HG02798 (cell line): Measurements from ENCODE around the gene HBQ1.
A peak's percentile ranks its signal among the peaks of the same experiment; 100 is the strongest.
"Not testable (repeated sequence)": the region's sequence is repeated elsewhere in the genome, so short reads cannot be mapped to it uniquely, and the experiment has no call there.

Source experiments
- ATAC-seq: cut with Tn5 transposase; IDR thresholded peaks from one replicate; pipeline ENCODE4 v1.9.1; 2021; ENCODE audit warnings: mild to moderate bottlenecking; ENCODE audit not compliant: unreplicated experiment, poor library complexity

The HBQ1 gene

GRCh38 chr16:175011-175949, 5.0 kb upstream of the HBQ1 start:
- no peak for ATAC-seq

- not testable (repeated sequence) for ATAC-seq
Measured at GRCh38 chr16:176006-176405, 4.3 kb upstream of the HBQ1 start.

DNA sequence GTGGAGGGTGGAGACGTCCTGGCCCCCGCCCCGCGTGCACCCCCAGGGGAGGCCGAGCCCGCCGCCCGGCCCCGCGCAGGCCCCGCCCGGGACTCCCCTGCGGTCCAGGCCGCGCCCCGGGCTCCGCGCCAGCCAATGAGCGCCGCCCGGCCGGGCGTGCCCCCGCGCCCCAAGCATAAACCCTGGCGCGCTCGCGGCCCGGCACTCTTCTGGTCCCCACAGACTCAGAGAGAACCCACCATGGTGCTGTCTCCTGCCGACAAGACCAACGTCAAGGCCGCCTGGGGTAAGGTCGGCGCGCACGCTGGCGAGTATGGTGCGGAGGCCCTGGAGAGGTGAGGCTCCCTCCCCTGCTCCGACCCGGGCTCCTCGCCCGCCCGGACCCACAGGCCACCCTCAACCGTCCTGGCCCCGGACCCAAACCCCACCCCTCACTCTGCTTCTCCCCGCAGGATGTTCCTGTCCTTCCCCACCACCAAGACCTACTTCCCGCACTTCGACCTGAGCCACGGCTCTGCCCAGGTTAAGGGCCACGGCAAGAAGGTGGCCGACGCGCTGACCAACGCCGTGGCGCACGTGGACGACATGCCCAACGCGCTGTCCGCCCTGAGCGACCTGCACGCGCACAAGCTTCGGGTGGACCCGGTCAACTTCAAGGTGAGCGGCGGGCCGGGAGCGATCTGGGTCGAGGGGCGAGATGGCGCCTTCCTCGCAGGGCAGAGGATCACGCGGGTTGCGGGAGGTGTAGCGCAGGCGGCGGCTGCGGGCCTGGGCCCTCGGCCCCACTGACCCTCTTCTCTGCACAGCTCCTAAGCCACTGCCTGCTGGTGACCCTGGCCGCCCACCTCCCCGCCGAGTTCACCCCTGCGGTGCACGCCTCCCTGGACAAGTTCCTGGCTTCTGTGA, 3.5 kb upstream of the HBQ1 start, which contains the start of gene HBA1:
TSS of gene HBA1 (plus strand) at position 204 of the 906 bp plus-strand sequence. CDS start at position 241, 37 bp downstream.
- ATAC-seq, result not testable (repeated sequence)

- ATAC-seq, result no peak
Measured at GRCh38 chr16:177394-177822, 2.9 kb upstream of the HBQ1 start.

- ATAC-seq, result no peak
Measured at GRCh38 chr16:177981-178667, 2.1 kb upstream of the HBQ1 start.

DNA sequence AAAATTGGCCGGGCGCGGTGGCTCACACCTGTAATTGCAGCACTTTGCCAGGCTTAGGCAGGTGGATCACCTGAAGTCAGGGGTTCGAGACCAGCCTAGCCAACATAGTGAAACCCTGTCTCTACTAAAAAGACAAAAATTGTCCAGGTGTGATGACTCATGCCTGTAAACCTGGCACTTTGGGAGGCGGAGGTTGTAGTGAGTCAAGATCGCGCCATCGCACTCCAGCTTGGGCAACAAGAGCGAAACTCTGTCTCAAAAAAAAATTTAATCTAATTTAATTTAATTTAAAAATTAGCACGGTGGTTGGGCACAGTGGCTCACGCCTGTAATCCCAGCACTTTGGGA, 1.6 kb upstream of the HBQ1 start:
- ATAC-seq, result no peak

GRCh38 chr16:179211-180092, 807 bp upstream of the HBQ1 start:
- no peak for ATAC-seq

DNA sequence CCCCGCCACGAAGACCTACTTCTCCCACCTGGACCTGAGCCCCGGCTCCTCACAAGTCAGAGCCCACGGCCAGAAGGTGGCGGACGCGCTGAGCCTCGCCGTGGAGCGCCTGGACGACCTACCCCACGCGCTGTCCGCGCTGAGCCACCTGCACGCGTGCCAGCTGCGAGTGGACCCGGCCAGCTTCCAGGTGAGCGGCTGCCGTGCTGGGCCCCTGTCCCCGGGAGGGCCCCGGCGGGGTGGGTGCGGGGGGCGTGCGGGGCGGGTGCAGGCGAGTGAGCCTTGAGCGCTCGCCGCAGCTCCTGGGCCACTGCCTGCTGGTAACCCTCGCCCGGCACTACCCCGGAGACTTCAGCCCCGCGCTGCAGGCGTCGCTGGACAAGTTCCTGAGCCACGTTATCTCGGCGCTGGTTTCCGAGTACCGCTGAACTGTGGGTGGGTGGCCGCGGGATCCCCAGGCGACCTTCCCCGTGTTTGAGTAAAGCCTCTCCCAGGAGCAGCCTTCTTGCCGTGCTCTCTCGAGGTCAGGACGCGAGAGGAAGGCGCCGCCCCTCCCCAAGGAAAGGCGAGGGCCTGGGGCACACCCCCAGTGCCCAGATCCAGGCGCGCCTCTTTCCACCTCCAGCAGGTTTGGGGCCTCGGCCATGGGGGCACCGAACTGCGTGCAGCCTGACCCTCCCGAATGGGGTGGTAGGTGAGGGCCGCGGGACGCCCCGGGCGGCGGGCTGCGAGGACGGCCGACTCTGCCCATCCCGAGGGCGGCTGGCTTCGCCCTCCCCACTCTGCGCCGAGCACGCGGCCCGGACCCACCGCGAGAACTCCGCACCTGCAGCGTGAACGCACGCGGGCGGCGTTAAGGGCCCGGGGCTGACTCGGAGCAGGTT, 664 bp downstream of the HBQ1 start:
- peak; percentile 58 for ATAC-seq

- ATAC-seq, result no peak
Measured at GRCh38 chr16:181565-182021, 1.3 kb downstream of the HBQ1 start.

DNA sequence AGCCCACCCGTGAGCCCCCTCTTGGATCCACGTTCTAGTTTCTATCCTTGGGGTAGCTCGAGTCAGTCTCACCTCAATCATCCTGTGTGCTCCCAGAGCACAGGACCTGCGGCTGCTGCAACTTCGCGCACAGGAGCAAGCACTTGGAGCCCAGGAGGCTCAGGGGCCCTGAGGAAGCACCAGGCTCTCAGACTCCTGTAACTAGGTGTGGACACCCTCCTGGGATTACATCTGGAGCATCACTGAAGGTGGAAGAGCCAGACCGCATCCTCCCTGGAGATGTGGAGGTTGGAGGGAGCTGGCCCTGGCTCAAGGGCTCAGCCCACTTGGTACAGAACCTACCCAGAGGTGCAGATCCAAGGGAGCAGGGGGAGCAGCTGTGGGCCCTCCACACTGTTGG, 2.7 kb downstream of the HBQ1 start:
- no peak for ATAC-seq

GRCh38 chr16:185213-185612, 5.0 kb downstream of the HBQ1 start:
- ATAC-seq, result no peak

GRCh38 chr16:185691-186090, 5.4 kb downstream of the HBQ1 start:
- ATAC-seq, result no peak

GRCh38 chr16:187330-187729, 7.1 kb downstream of the HBQ1 start:
- ATAC-seq, result no peak

DNA sequence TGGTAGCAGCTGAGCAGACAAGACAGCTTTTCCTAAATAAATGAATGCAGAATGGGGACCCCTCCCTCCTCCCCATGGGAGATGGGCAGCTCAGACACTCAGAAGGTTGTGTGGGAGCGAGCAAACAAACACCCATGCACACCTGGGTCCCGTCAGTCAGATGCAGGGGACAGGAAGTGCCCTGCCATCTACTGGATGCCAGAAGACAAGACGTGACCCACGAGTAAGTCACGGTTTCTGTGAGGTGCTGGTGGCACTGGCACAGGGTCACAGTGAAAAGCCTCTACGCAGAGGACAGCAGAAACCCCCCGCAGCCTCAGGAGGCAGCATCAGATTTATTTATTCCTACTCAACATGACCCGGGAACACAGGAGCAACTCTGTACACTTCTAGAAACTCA, 8.4 kb downstream of the HBQ1 start:
- no peak for ATAC-seq

DNA sequence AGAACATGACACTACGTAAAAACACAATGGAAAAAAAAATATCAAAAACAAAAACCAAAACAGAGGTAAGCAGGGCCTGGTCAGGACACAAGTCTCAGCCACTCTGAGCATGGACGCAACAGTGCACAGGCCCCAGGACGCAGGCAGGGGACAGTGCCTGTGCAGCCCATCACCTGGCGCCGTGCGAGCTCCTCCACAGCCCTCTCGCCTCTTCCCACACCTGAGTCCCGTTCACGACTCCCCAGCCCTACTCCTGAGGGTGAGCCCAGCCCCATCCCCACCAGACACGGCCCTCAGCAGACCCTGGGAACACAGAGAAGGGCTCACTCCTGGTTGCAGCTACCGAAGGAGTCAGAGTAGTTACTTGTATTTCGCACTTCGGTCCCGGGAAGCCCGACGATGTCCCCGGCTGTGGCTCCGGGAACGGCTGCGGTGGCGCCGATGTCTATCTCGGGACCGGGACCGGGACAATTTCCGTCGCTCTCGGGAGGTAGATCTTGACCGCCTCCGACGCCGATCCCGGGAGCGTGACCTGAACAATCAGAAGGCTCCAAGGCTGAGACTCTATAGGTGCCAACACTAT, 9.4 kb downstream of the HBQ1 start:
- ATAC-seq, result no peak

DNA sequence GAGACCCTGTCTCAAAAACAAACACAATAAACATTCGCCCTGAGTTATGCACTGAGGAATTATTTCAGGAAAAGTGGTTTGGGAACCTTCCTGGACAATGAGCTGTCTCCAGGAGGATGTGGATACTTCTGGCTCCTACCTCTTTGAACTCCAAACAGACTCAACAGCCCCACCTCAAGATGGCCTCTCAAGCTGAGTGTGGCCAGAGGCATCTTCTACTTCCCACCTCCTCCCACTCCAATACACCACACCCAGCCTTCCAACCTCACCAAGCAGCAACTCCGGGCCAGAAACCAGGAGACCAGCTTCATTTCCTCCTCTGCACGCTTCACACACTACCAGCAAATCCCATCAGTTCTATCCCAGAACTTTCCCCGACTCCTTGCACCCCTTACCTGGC, 11.6 kb downstream of the HBQ1 start:
- ATAC-seq, result no peak

- no peak for ATAC-seq
Measured at GRCh38 chr16:192686-193085, 12.4 kb downstream of the HBQ1 start.

GRCh38 chr16:193441-193840, 13.2 kb downstream of the HBQ1 start:
- no peak for ATAC-seq
